PC-3 (cell line): ENCODE data around the gene SLC15A3. TPM values are rescaled to one million over a fixed set of nuclear protein-coding genes. Genes with fewer than 3 reads are reported as not detected.

Source experiments
- ATAC-seq: fragments of 200-7000 bp; cut with Tn5 transposase; 2 replicates; pipeline ENCODE4 v1.9.1; 2020; ENCODE audit warnings: mild to moderate bottlenecking, moderate library complexity
- BruUV-seq: library from RNA; stranded (reverse); fragments of 400-500 nt; replicated peaks from 2 replicates; lab custom pipeline; 2021; lab: Mats Ljungman, UMichigan
- CTCF ChIA-PET: fragments of 300-600 bp; sonication (Branson Sonifier 250); formaldehyde crosslinking; loops from one replicate; lab custom pipeline; 2022; ENCODE audit warnings: antibody characterized with exemption; lab: Charles Lee
- POLR2A ChIA-PET: fragments of 300-600 bp; sonication (Branson Sonifier 250); formaldehyde crosslinking; loops from one replicate; lab custom pipeline; 2022; ENCODE audit warnings: antibody characterized with exemption; ENCODE audit not compliant: unreplicated experiment; lab: Charles Lee
- DNase-seq: peaks from one replicate; pipeline ENCODE4 v3.0.0-alpha.2; 2015
- H2AFZ ChIP-seq: fragments of 300-600 bp; sonication (generic); 2 replicates; pipeline ENCODE4 v1.6.0; 2016; ENCODE audit warnings: antibody characterized with exemption, low read length
- H3F3A ChIP-seq: fragments of 300-600 bp; sonication (generic); one replicate; pipeline ENCODE4 v1.6.0; 2017; ENCODE audit warnings: antibody characterized with exemption, low read length, control low read depth, mild to moderate bottlenecking; ENCODE audit not compliant: unreplicated experiment
- H3K27ac ChIP-seq: fragments of 300-600 bp; sonication (generic); 2 replicates; pipeline ENCODE4 v1.5.1; 2016; ENCODE audit warnings: mild to moderate bottlenecking, low read length
- H3K27me3 ChIP-seq: fragments of 300-600 bp; sonication (generic); 2 replicates; pipeline ENCODE4 v1.6.1; 2016; ENCODE audit warnings: low read length, mixed read lengths
- H3K36me3 ChIP-seq: fragments of 300-600 bp; sonication (generic); 2 replicates; pipeline ENCODE4 v1.6.1; 2016; ENCODE audit warnings: low read depth, mixed run types, low read length, mixed read lengths
- H3K4me1 ChIP-seq: fragments of 300-600 bp; sonication (generic); 2 replicates; pipeline ENCODE4 v1.5.1; 2016; ENCODE audit warnings: low read length; ENCODE audit not compliant: insufficient read depth
- H3K4me2 ChIP-seq: fragments of 300-600 bp; sonication (generic); 2 replicates; pipeline ENCODE4 v1.6.0; 2016; ENCODE audit warnings: low read length
- H3K4me3 ChIP-seq: fragments of 300-600 bp; sonication (generic); 2 replicates; pipeline ENCODE4 v1.5.1; 2016; ENCODE audit warnings: mild to moderate bottlenecking, low read length, mixed read lengths
- H3K79me2 ChIP-seq: fragments of 300-600 bp; sonication (generic); 2 replicates; pipeline ENCODE4 v1.6.1; 2017; ENCODE audit warnings: low read length, mixed read lengths
- H3K9ac ChIP-seq: fragments of 300-600 bp; sonication (generic); 2 replicates; pipeline ENCODE4 v1.6.0; 2016; ENCODE audit warnings: mild to moderate bottlenecking, low read length
- H3K9me2 ChIP-seq: fragments of 300-600 bp; sonication (generic); replicated peaks from 2 replicates; pipeline ENCODE4 v1.6.1; 2016; ENCODE audit warnings: mixed run types, low read length, mixed read lengths
- H3K9me3 ChIP-seq: fragments of 300-600 bp; sonication (generic); 2 replicates; pipeline ENCODE4 v1.6.1; 2016; ENCODE audit warnings: low read length, mixed read lengths
- H4K20me1 ChIP-seq: fragments of 300-600 bp; sonication (generic); 2 replicates; pipeline ENCODE4 v1.6.1; 2016; ENCODE audit warnings: low read length, mixed read lengths
- EZH2 ChIP-seq: fragments of 300-600 bp; sonication (generic); IDR thresholded peaks from one replicate; pipeline ENCODE4 v1.6.1; 2017; ENCODE audit warnings: antibody characterized with exemption, mild to moderate bottlenecking, low read length; ENCODE audit not compliant: unreplicated experiment
- EZH2phosphoT487 ChIP-seq: fragments of 300-600 bp; sonication (generic); IDR thresholded peaks from 2 replicates; pipeline ENCODE4 v1.6.1; 2018; ENCODE audit warnings: mild to moderate bottlenecking, antibody characterized with exemption, low read length, borderline replicate concordance
- intact Hi-C: fragments of 100-400 bp; cut with micrococcal nuclease; formaldehyde crosslinking; loops from 2 replicates; pipeline ENCODE4 v1.9.0; 2023
- total RNA-seq: library from RNA; depleted of rRNA; stranded (reverse); fragments of >200 nt; gene quantifications from 2 replicates; pipeline ENCODE4 v1.2.3, GENCODE V29; 2014
- TF ChIP-seq, protein P1 (sequence below): fragments of 300-600 bp; sonication (generic); conservative IDR thresholded peaks from 2 replicates; pipeline ENCODE4 v1.5.1; 2017; ENCODE audit warnings: antibody characterized with exemption, low read depth, mild to moderate bottlenecking, low read length

SLC15A3 gene
- total RNA-seq, 1 experiment from 2014 or later, result not detected

DNA sequence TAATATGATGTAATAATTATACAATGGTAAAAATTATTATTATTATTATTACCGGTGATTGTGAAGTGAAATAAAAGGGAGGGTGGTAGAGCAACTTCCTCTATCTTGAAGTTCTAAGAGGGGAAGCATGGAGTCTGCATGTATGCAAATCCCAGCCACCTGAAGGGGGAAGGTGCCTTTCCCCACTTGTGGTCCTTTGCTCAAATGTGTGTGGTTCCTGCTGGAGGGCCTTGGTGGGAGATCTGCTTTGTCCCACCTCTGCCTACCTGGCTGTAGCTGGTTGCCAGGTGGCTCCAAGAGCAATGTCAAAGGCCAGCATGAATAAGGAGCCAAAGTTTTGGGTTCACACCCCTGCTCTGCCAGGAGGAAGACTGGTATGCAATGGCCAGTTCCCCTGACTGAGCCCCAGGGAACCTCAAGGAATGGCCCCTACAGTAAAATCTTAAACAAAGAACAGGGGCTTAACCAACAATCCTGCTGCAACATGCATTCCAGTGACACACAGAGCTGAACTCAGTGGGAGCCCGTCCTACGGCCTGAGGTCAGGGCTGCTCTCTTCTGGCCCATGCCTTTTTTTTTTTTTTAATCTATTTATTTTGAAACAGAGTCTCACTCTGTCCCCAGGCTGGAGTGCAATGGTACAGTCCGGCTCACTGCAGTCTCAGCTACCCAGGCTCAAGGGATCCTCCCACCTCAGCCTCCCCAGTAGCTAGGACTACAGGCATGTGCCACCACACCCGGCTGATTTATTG, 19.2 kb downstream of the SLC15A3 start:
- TF ChIP-seq, protein P1, sequence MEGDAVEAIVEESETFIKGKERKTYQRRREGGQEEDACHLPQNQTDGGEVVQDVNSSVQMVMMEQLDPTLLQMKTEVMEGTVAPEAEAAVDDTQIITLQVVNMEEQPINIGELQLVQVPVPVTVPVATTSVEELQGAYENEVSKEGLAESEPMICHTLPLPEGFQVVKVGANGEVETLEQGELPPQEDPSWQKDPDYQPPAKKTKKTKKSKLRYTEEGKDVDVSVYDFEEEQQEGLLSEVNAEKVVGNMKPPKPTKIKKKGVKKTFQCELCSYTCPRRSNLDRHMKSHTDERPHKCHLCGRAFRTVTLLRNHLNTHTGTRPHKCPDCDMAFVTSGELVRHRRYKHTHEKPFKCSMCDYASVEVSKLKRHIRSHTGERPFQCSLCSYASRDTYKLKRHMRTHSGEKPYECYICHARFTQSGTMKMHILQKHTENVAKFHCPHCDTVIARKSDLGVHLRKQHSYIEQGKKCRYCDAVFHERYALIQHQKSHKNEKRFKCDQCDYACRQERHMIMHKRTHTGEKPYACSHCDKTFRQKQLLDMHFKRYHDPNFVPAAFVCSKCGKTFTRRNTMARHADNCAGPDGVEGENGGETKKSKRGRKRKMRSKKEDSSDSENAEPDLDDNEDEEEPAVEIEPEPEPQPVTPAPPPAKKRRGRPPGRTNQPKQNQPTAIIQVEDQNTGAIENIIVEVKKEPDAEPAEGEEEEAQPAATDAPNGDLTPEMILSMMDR, result no peak
- TF ChIP-seq EZH2, result no peak
- no peak for TF ChIP-seq EZH2phosphoT487
- intact Hi-C loops, result no loop called here
- peaks cover 11% of the 10 kb centered on the region; the same call in 1 of the 2 replicates for H3K36me3 ChIP-seq
- no peak for DNase-seq
- H3K9ac ChIP-seq, result no peak overlapping the region
- POLR2A ChIA-PET, result no interaction called here
- no peaks in the 10 kb centered on the region for H3K9me2 ChIP-seq
- no peaks in the 10 kb centered on the region for H3K79me2 ChIP-seq
- no peak overlapping the region for H3K4me3 ChIP-seq
- no peaks in the 10 kb centered on the region for H4K20me1 ChIP-seq
- H2AFZ ChIP-seq, result no peak overlapping the region
- H3F3A ChIP-seq, result no peaks in the 10 kb centered on the region
- H3K27ac ChIP-seq, result no peak overlapping the region
- H3K27me3 ChIP-seq, result no peaks in the 10 kb centered on the region
- no peak overlapping the region for H3K4me2 ChIP-seq
- no peaks in the 10 kb centered on the region for H3K9me3 ChIP-seq
- no TSS peak for BruUV-seq
- CTCF ChIA-PET, result no interaction called here
- no peak for ATAC-seq
- no peaks in the 10 kb centered on the region for H3K4me1 ChIP-seq

DNA sequence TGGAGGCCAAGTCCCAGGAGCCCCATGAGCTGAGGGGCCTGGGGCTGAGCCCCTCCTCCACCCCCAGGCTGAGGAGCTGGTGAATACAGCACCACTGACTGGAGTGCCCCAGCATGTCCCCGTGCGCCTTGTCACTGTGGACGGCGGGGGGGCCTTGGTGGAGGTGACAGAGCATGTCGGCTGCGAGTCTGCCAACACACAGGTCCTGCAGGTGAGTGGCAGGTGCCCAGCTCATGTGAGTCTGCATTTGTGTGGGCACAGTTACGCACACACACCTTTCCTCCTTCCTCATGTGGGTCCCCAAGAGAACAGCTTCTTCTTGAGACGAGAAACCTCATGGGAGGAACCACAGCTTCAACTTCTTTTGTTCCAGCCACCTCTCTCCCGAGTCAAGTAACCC, 20.1 kb downstream of the SLC15A3 start:
- H3K9me2 ChIP-seq, result no peaks in the 10 kb centered on the region
- H3K36me3 ChIP-seq, result peaks cover 11% of the 10 kb centered on the region; the same call in 1 of the 2 replicates
- H2AFZ ChIP-seq, result no peak overlapping the region
- no peak overlapping the region for H3K4me2 ChIP-seq
- intact Hi-C loops, result no loop called here
- no peaks in the 10 kb centered on the region for H3K4me1 ChIP-seq
- H3K79me2 ChIP-seq, result no peaks in the 10 kb centered on the region
- no peaks in the 10 kb centered on the region for H3F3A ChIP-seq
- ChIA-PET CTCF (no interaction called here), POLR2A (no interaction called here)
- ATAC-seq (no peak), DNase-seq (no peak)
- no peak overlapping the region for H3K4me3 ChIP-seq
- TF ChIP-seq, protein P1, result no peak
- TF ChIP-seq EZH2phosphoT487 (no peak), EZH2 (no peak)
- H3K27ac ChIP-seq, result no peak overlapping the region
- H4K20me1 ChIP-seq, result no peaks in the 10 kb centered on the region
- no peak overlapping the region for H3K9ac ChIP-seq
- H3K9me3 ChIP-seq, result no peaks in the 10 kb centered on the region
- H3K27me3 ChIP-seq, result no peaks in the 10 kb centered on the region
- BruUV-seq, result no TSS peak

DNA sequence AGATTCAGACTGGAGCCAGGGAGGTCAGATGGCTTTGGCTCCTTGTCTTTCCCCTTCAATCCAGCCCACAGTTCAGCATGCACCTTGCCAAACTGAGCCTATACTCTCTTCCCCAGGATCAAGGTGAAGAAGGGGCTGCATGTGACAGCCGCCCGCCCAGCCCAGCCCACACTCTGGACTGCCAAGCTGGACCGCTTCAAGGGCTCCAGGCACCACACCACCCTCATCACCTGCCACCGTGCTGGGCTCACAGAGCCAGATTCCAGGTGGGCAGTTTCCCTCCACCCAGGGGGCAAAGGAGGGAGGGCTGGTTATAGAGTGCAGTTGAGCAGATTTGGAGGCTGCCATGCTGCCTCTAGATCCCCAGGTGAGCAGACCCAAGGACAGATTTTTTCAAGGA, 21.6 kb downstream of the SLC15A3 start:
- Histone ChIP-seq H3K36me3 (peaks cover 11% of the 10 kb centered on the region; the same call in 1 of the 2 replicates), H3K79me2 (0 out of 2 replicates have a peak, but pooled peaks cover under 1% of the 10 kb centered on the region), H2AFZ (no peak overlapping the region), H3K9me3 (no peaks in the 10 kb centered on the region), H3K9ac (no peak overlapping the region), H3K4me3 (no peak overlapping the region), H3K27me3 (no peaks in the 10 kb centered on the region), H3K27ac (no peak overlapping the region), H4K20me1 (peaks cover 6% of the 10 kb centered on the region; the same call in 1 of the 2 replicates), H3K4me2 (no peak overlapping the region), H3K4me1 (peaks cover 11% of the 10 kb centered on the region), H3F3A (no peaks in the 10 kb centered on the region), H3K9me2 (no peaks in the 10 kb centered on the region)
- CTCF ChIA-PET, result no interaction called here
- intact Hi-C loops, result no loop called here
- no TSS peak for BruUV-seq
- POLR2A ChIA-PET, result no interaction called here
- DNase-seq (no peak), ATAC-seq (no peak)
- TF ChIP-seq EZH2phosphoT487 (no peak), EZH2 (no peak)
- TF ChIP-seq, protein P1, result no peak
